Stimulated activated CD4-positive, alpha-beta T cell treated with anti-CD3 and anti-CD28 coated beads, Interleukin-2, amount 100 ng/mL, for 24 hours (primary cell): ENCODE measurements around the gene SAP130.

Experiments
- DNase-seq, 2 donors: peaks; one replicate each; pipeline ENCODE4 v3.0.0-alpha.2; 2020

Gene SAP130

GRCh38 chr2:128027801-128028667 is at the start of gene SAP130:
SAP130 (minus strand) TSS chr2:128028059; CDS start chr2:128026292, 1,767 bp downstream.
- DNase-seq = peak; percentile 99

DNA sequence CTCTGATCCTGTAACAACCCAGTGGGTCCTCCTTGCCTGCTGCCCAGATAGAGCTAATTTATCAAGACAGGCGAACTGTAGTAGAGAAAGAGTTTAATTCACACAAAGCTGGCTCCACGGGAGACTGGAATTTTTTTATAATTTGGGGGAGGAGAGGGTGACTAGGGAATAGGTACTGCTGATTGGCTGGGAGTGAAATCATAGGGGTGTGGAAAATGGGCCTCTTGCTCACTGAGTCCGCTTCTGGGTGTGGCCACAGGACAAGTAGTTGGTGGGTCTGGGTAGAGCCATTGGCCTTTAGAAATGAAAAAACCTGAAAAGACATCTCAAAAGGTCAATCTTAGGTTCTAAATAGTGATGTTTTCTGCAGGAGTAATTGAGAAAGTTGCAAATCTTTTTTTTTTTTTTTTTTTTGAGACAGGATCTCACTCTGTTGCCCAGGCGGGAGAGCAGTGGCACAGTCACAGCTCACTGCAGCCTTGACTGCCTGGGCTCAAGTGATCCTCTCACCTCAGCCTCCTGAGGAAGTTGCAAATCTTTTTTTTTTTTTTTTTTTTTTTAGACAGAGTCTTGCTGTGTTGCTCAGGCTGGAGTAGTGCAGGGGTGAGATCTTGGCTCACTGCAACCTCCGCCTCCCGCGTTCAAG is 48.7 kb upstream of the SAP130 start:
- no peak for DNase-seq

- no peak for DNase-seq
These were observed 45.4 kb upstream of the SAP130 start for GRCh38 chr2:128073278-128073677.

DNA sequence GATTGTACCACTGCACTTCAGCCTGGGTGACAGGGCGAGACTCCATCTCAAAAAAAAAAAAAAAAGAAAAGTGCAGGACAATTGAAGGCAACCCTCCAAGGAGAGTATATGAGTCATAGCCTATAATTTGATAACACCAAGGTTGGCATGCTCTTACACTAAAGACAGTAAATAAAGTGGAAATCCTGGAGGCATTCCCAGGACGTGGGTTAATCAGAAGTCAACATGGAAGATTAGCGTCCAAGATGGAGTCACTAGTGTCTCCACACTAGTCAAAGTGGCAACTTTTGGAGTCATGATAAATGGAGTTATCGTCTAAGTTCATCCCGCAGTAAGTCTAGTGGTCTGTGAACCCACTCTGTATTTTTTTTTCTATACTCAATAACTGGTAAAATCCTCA is 41.9 kb upstream of the SAP130 start:
- DNase-seq = no peak

DNA sequence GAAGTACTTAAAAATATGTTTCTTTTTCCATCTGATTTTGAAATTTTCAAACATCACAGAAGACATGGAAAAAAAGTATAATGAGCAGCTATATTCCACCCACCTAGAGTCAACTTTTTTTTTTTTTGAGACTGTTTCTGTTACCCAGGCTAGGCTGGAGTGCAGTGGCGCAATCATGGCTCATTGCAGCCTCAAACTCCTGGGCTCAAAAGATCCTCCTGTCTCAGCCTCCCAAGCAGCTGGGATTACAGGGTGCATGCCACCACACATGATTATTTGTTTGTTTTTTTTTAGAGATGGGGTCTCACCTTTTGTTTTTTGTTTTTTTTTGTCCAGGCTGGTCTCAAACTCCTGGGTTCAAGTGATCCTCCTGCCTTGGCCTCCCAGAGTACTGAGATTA is 36.5 kb upstream of the SAP130 start:
- DNase-seq = no peak

GRCh38 chr2:128062571-128062970 is 34.7 kb upstream of the SAP130 start:
- no peak for DNase-seq

DNA sequence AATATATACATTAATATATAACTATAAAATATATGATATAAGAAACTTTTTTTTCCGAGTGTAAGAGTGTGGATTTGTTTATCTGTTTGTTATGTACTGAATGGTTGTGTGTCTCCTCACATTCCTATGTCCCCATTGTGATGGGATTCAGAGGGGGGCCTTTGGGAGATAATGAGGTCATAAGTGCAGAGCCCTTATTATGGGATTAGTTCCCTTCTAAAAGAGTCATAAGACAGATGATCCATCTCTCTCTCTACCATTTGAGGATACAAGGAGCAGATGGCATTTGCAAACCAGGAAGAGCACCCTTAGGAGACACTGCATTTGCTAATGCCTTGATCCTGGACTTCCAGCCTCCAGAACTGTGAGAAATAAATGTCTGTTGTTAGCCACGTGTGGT is 30.3 kb upstream of the SAP130 start:
- no peak for DNase-seq

DNA sequence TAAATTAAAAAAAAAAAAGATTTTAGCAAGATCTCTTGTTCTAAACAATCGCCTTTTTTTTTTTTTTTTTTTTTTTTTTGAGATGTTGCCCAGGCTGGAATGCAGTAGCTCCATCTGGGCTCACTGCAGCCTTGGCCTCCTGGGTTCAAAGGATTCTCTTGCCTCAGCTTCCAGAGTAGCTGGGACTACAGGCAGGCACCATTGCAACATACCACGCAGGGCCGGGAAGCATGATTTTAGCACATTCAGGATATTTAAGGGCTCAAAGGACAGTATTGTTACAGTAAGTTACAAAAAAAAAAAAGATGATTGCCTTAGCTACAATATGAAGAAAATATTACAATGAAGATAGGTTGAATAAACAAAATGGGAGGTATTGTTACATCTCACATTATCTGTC is 29.5 kb upstream of the SAP130 start:
- no peak for DNase-seq

DNA sequence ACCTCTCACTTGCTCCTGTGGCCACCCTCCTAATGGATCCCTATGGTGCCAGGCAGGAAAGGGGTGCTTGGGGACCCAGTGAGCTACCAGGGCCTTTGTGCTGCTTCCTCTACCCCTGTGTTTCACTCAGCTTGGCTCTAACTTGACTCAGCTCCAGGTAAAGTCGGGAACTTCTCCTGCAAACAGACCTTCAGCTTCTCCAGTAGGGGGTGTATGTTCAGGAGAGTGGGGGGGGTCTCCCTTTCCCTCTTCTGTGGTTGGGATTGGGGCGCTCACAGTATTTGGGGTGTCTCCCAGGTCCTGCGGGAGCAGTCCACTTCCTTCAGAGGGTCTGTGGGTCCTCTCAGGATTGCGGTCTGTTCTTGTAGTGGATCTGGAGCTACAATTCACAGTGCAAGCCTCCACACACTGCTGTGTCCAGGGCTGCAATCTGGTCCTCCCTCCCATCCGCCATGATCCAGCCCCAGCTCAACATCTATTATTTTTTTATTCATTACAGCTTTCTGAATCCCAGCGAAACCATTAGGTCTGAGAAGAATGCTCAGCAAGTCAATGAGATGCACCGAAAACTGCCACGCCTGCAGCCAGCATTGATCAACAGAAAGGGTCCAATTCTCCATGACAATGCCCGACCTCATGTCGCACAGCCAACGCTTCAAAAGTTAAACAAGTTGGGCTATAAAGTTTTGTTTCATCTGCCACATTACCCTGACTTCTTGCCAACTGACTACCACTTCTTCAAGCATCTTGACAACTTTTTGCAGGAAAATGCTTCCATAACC is 26.4 kb upstream of the SAP130 start:
- no peak for DNase-seq

GRCh38 chr2:128053331-128053730 is 25.5 kb upstream of the SAP130 start:
- DNase-seq = no peak

GRCh38 chr2:128043041-128043440 is 15.2 kb upstream of the SAP130 start:
- DNase-seq = no peak

GRCh38 chr2:128041561-128041960 is 13.7 kb upstream of the SAP130 start:
- no peak for DNase-seq

DNA sequence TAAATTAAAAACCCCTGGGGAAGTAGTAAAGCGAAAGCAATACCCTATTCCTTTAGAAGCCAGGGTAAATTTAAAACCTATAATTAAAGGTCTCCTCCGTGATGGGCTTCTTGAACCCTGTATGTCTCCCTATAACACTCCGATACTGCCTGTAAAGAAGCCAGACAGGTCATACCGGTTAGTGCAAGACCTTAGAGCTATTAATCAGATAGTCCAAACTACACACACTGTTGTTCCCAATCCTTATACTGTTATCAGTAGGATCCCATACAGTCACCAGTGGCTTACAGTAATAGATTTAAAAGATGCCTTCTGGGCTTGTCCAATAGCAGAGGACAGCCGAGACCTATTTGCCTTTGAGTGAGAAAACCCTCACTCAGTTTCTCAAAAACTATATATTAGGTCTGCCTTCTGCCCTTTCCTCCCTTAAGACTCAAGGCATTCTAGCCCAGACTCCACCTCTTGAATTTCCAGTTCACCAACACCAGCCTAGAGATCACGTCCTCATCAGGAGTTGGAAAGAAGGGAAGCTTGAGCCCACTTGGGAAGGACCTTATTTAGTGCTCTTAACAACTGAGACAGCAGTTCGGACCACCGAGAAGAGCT is 12.4 kb upstream of the SAP130 start:
- no peak for DNase-seq

- DNase-seq = no peak
These were observed 11.7 kb upstream of the SAP130 start for GRCh38 chr2:128039535-128039934.

DNA sequence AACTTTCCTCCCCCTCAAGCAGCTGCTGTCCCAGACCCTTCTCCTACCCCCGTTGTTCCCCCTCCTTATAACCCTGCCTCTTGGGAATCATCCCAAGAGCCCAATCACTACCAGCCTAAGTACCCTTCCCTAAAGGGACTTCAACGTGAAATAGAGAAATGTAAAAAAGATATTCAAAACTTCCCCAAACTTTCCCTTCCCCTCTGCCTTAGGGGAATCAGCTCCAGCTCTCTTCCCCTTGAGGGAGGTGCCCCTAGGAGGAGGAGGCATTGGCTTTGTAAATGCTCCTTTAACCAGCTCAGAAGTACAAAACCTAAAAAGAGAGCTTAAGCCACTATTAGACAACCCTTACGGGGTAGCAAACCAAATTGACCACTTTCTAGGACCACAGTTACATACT is 10.6 kb upstream of the SAP130 start:
- no peak for DNase-seq

- no peak for DNase-seq
These were observed 9.8 kb upstream of the SAP130 start for GRCh38 chr2:128037649-128038048.

DNA sequence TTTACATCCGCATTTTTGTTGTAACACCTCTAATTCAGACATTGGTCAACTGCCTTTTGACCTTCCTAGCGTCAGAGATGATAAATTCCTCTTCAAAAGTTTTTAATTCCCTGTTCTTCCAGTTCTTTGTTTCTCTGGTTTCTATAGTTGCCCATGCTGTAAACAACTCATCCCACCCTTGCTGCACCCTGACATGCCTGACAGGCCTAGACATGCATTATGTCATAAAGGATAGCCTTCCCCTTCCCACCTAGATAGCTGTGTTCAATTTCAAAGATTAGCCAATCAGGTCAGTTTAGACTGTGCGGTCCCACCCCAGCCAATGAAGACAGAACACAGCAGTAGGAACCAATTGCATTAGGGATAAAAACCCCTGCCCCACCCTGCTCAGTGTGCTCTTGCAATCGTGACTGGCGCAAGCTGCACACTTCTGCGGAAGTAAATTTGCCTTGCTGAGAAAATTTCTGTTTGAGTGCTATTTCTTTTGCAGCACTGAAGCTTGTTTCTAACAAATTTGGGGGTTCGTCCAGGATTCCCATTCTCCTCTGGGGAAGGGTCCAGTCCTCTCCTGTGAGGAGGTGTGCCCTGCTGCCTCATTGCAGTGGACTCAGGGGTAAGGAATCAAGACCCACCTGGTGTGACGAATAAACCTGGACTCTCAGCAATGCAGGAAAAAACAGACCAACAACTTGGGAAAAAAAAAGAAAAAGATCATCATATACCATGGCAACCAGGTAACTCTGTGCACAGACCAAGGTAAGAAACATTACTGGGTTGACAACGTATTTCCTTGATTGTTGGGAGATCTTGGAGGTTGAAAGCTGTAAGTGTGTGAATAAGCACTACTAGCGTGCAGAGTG is 9.1 kb upstream of the SAP130 start:
- DNase-seq = no peak

- no peak for DNase-seq
These were observed 4.2 kb upstream of the SAP130 start for GRCh38 chr2:128032092-128032491.

- no peak for DNase-seq
These were observed 802 bp upstream of the SAP130 start for GRCh38 chr2:128028668-128029054.

GRCh38 chr2:128027278-128027800 is 520 bp downstream of the SAP130 start:
- DNase-seq = peak; percentile 98

GRCh38 chr2:128026448-128027277 is 1.2 kb downstream of the SAP130 start:
- DNase-seq = no peak
